PFSK-1 (cell line): ENCODE results near the gene RABIF.

Experiments used
- POLR2AphosphoS5 ChIP-seq: IDR thresholded peaks from 2 replicates; pipeline ENCODE4 v1.6.1; 2012; ENCODE audit warnings: low read depth, mild to moderate bottlenecking, control low read depth, low read length, moderate library complexity
- SIN3A ChIP-seq: IDR thresholded peaks from 2 replicates; pipeline ENCODE4 v1.6.1; 2012; ENCODE audit warnings: mild to moderate bottlenecking, low read length, moderate library complexity, borderline replicate concordance; ENCODE audit not compliant: insufficient read depth

GRCh38 chr1:202837746-202838262, 51.1 kb downstream of the RABIF start:
- no peak for TF ChIP-seq SIN3A
- TF ChIP-seq POLR2AphosphoS5: no peak
